Measurements from ENCODE around the gene HAUS3. TPM values are rescaled to one million over a fixed set of nuclear protein-coding genes. Genes with fewer than 3 reads are reported as not detected.

HAUS3 gene
- total and polyA plus RNA-seq, 2 experiments from 2014 or later: 21.4 to 36.0 TPM

- Mint-ChIP-seq H3K36me3 (ENCODE audit: low read depth) (no peaks in the 10 kb centered on the region), H3K27ac (no peak overlapping the region), H3K27me3 (ENCODE audit: insufficient read depth, low read depth, poor library complexity) (peaks cover 10% of the 10 kb centered on the region), H3K4me1 (peaks cover 13% of the 10 kb centered on the region), H3K4me3 (peak overlapping the region; percentile 65; the same call in 2 of the 3 replicates), H3K9me3 (no peaks in the 10 kb centered on the region)
- H3F3A ChIP-seq (replicated peaks; ENCODE audit: low read depth): no peaks in the 10 kb centered on the region
- H3K4me2 ChIP-seq: peak overlapping the region; percentile 87
- H3K9me2 ChIP-seq (ENCODE audit: insufficient read depth): no peaks in the 10 kb centered on the region
- TF ChIP-seq JUNB (IDR thresholded peaks at IDR 0.05; ENCODE audit: unreplicated experiment): no peak
- H3K79me2 ChIP-seq (replicated peaks; ENCODE audit: insufficient read depth): no peaks in the 10 kb centered on the region
- H3K27ac ChIP-seq (ENCODE audit: low read depth): no peak overlapping the region
- no peaks in the 10 kb centered on the region for H3K4me1 ChIP-seq (ENCODE audit: insufficient read depth)
- H3K27me3 ChIP-seq (ENCODE audit: insufficient read depth): 0 out of 2 replicates have a peak, but pooled peaks cover 4% of the 10 kb centered on the region
- ATAC-seq: peak; percentile 6
- peak; percentile 68 for DNase-seq (ENCODE audit: low spot score)
- H2AFZ ChIP-seq: 0 out of 2 replicates have a peak overlapping the region, but pooled peaks have one; percentile 63
- H3K4me3 ChIP-seq: peak overlapping the region; percentile 77
- H4K20me1 ChIP-seq (replicated peaks; ENCODE audit: insufficient read depth): no peaks in the 10 kb centered on the region
- no peaks in the 10 kb centered on the region for H3K36me3 ChIP-seq (ENCODE audit: insufficient read depth)
These were observed 19.4 kb upstream of the HAUS3 start for GRCh38 chr4:2261110-2261852.

GRCh38 chr4:2260344-2261109 is 18.6 kb upstream of the HAUS3 start:
- H2AFZ ChIP-seq: no peak overlapping the region
- H3K4me1 ChIP-seq (ENCODE audit: insufficient read depth): no peaks in the 10 kb centered on the region
- 0 out of 2 replicates have a peak, but pooled peaks cover 4% of the 10 kb centered on the region for H3K27me3 ChIP-seq (ENCODE audit: insufficient read depth)
- peak overlapping the region; percentile 87 for H3K4me2 ChIP-seq
- Mint-ChIP-seq H3K9me3 (no peaks in the 10 kb centered on the region), H3K36me3 (ENCODE audit: low read depth) (no peaks in the 10 kb centered on the region), H3K27me3 (ENCODE audit: insufficient read depth, low read depth, poor library complexity) (peaks cover 7% of the 10 kb centered on the region), H3K4me1 (peaks cover 13% of the 10 kb centered on the region), H3K4me3 (peak overlapping the region; percentile 65; the same call in 2 of the 3 replicates), H3K27ac (no peak overlapping the region)
- peak overlapping the region; percentile 77 for H3K4me3 ChIP-seq
- no peak for ATAC-seq
- DNase-seq (ENCODE audit: low spot score): no peak
- H3F3A ChIP-seq (replicated peaks; ENCODE audit: low read depth): no peaks in the 10 kb centered on the region
- no peaks in the 10 kb centered on the region for H4K20me1 ChIP-seq (replicated peaks; ENCODE audit: insufficient read depth)
- H3K36me3 ChIP-seq (ENCODE audit: insufficient read depth): no peaks in the 10 kb centered on the region
- H3K27ac ChIP-seq (ENCODE audit: low read depth): no peak overlapping the region
- no peaks in the 10 kb centered on the region for H3K79me2 ChIP-seq (replicated peaks; ENCODE audit: insufficient read depth)
- no peaks in the 10 kb centered on the region for H3K9me2 ChIP-seq (ENCODE audit: insufficient read depth)
- no peak for TF ChIP-seq STAT1 (IDR thresholded peaks at IDR 0.05; ENCODE audit: unreplicated experiment)
- no peak for TF ChIP-seq REST (IDR thresholded peaks at IDR 0.05; ENCODE audit: unreplicated experiment)
- TF ChIP-seq EZH2phosphoT487 (IDR thresholded peaks at IDR 0.05; ENCODE audit: unreplicated experiment): no peak
- no peak for TF ChIP-seq ETS1 (IDR thresholded peaks at IDR 0.05)
- TF ChIP-seq ZNF462 (CRISPR knock-in tag; IDR thresholded peaks at IDR 0.05): no peak
- no peak for TF ChIP-seq ZNF331 (CRISPR knock-in tag; IDR thresholded peaks at IDR 0.05; ENCODE audit: low read depth)
- no peak for TF ChIP-seq NANOG (IDR thresholded peaks at IDR 0.05; ENCODE audit: borderline replicate concordance)
- no peak for TF ChIP-seq CREB1 (CRISPR knock-in tag; IDR thresholded peaks at IDR 0.05; ENCODE audit: low read depth)
